Transverse colon (tissue), 4 donors: ENCODE results near the gene ELANE.

Experiments
- CTCF ChIP-seq, 5 experiments: fragments of 200-600 bp in 3 of 5; fragments of 450-650 bp in 2 of 5; sonication (generic) in 3 of 5; IDR thresholded peaks; 1 replicate in 2 of 5; 2 replicates in 3 of 5; pipeline ENCODE4 v1.5.1; 2016 to 2017; ENCODE audit warnings: antibody characterized with exemption in 5 of 5, inconsistent platforms in 3 of 5, mild to moderate bottlenecking in 2 of 5, moderate library complexity in 1 of 5
- EP300 ChIP-seq: sonication (generic); formaldehyde crosslinking; IDR thresholded peaks from one replicate; pipeline ENCODE4 v1.6.1; 2017; ENCODE audit warnings: antibody characterized with exemption, low read depth
- POLR2A ChIP-seq: fragments of 450-650 bp; IDR thresholded peaks from one replicate; pipeline ENCODE4 v1.6.1; 2016; ENCODE audit warnings: antibody characterized with exemption, mild to moderate bottlenecking, moderate library complexity
- POLR2AphosphoS5 ChIP-seq, 3 donors: sonication (generic); formaldehyde crosslinking; IDR thresholded peaks; one replicate each; pipeline ENCODE4 v1.6.1; 2016; ENCODE audit warnings: antibody characterized with exemption in 3 of 3

DNA sequence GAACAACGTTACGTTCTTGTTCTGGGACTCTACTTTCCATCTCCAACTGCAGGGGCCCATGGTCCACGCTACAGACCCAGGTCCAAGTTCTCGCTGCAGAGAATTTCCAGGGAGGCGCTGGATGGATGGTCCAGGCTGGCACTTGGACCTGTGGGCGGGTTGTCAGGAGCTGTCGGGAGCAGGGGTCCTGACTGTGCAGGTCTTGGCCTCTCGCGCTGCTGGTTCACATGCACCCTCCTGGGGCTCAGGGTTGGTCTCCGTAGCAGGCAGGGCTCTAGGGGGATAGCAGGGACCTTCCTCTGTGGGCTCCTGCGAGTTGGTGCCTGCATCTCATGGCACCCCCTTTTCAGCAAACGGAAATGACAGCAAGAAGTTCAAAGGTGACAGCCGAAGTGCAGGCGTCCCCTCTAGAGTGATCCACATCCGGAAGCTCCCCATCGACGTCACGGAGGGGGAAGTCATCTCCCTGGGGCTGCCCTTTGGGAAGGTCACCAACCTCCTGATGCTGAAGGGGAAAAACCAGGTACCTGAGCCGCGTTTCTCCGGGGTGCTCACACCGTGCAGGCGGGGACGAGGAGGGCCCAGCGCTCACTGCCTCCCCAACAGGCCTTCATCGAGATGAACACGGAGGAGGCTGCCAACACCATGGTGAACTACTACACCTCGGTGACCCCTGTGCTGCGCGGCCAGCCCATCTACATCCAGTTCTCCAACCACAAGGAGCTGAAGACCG is 48.3 kb upstream of the ELANE start:
- TF ChIP-seq CTCF (IDR thresholded peaks at IDR 0.05) (no peak), POLR2A (no peak), POLR2AphosphoS5 (IDR thresholded peaks at IDR 0.05) (no peak), EP300 (no peak)
